Measurements from ENCODE around the gene CPNE6.

Gene CPNE6

GRCh38 chr14:24086193-24086955 lies 15.0 kb downstream of the CPNE6 start:
- DNase-seq (ENCODE audit: low spot score) = no peak

- DNase-seq (ENCODE audit: low spot score) = no peak
These were observed 15.6 kb downstream of the CPNE6 start for GRCh38 chr14:24087004-24087403.

GRCh38 chr14:24088095-24088494 lies 16.7 kb downstream of the CPNE6 start:
- DNase-seq (ENCODE audit: low spot score) = no peak

GRCh38 chr14:24089890-24090289 lies 18.5 kb downstream of the CPNE6 start:
- no peak for DNase-seq (ENCODE audit: low spot score)

- DNase-seq (ENCODE audit: low spot score) = no peak
These were observed 20.7 kb downstream of the CPNE6 start for GRCh38 chr14:24092110-24092504.

- DNase-seq (ENCODE audit: low spot score) = peak; percentile 25
These were observed 21.3 kb downstream of the CPNE6 start for GRCh38 chr14:24092505-24093206.

- no peak for DNase-seq (ENCODE audit: low spot score)
These were observed 22.0 kb downstream of the CPNE6 start for GRCh38 chr14:24093207-24093900.

- peak; percentile 91 for DNase-seq (ENCODE audit: low spot score)
These were observed 22.8 kb downstream of the CPNE6 start, which contains the start of gene PCK2 for GRCh38 chr14:24093901-24094840. Gene PCK2, plus strand, starts transcription at chr14:24094311. Its CDS starts 95 bp downstream, at chr14:24094406.

- no peak for DNase-seq (ENCODE audit: low spot score)
These were observed 23.5 kb downstream of the CPNE6 start for GRCh38 chr14:24094841-24095270.

GRCh38 chr14:24095271-24096068 lies 24.1 kb downstream of the CPNE6 start:
- peak; percentile 79 for DNase-seq (ENCODE audit: low spot score)

GRCh38 chr14:24096545-24097181 lies 25.3 kb downstream of the CPNE6 start:
- no peak for DNase-seq (ENCODE audit: low spot score)

GRCh38 chr14:24098229-24098926 lies 27.0 kb downstream of the CPNE6 start:
- DNase-seq (ENCODE audit: low spot score) = no peak

- DNase-seq (ENCODE audit: low spot score) = no peak
These were observed 27.8 kb downstream of the CPNE6 start for GRCh38 chr14:24098927-24099813.

GRCh38 chr14:24100197-24100981 lies 29.0 kb downstream of the CPNE6 start:
- DNase-seq (ENCODE audit: low spot score) = no peak

GRCh38 chr14:24100982-24101494 lies 29.7 kb downstream of the CPNE6 start:
- no peak for DNase-seq (ENCODE audit: low spot score)

- no peak for DNase-seq (ENCODE audit: low spot score)
These were observed 31.1 kb downstream of the CPNE6 start for GRCh38 chr14:24102357-24103048.

- DNase-seq (ENCODE audit: low spot score) = no peak
These were observed 32.1 kb downstream of the CPNE6 start for GRCh38 chr14:24103451-24103850.

Data from NAMALWA (cell line).